NOMO-1 (cell line): ENCODE measurements around the gene RENBP.
A peak's percentile ranks its signal among the peaks of the same experiment; 100 is the strongest.

Experiments used
- DNase-seq, 2 experiments: peaks; one replicate each; lab custom pipeline; 2025; ENCODE audit not compliant: unreplicated experiment in 2 of 2; lab: John Stamatoyannopoulos, UW

RENBP gene

GRCh38 chrX:153956044-153956907 is 11.8 kb upstream of the RENBP start:
- no peak for DNase-seq

GRCh38 chrX:153955228-153955732 is 10.8 kb upstream of the RENBP start:
- no peak for DNase-seq

GRCh38 chrX:153954558-153955227 is 10.2 kb upstream of the RENBP start:
- no peak for DNase-seq

- no peak for DNase-seq
Measured at GRCh38 chrX:153953892-153954557, 9.6 kb upstream of the RENBP start.

GRCh38 chrX:153953342-153953830 is 8.9 kb upstream of the RENBP start:
- DNase-seq = peak; percentile 12 to 30

GRCh38 chrX:153952373-153953026 is 8.1 kb upstream of the RENBP start:
- DNase-seq = no peak

GRCh38 chrX:153951683-153952372 is 7.4 kb upstream of the RENBP start:
- DNase-seq = no peak

GRCh38 chrX:153950127-153950526 is 5.7 kb upstream of the RENBP start:
- no peak for DNase-seq

- no peak for DNase-seq
Measured at GRCh38 chrX:153948847-153949805, 4.7 kb upstream of the RENBP start.

- no peak for DNase-seq
Measured at GRCh38 chrX:153948002-153948466, 3.6 kb upstream of the RENBP start.

GRCh38 chrX:153947009-153947769 is 2.7 kb upstream of the RENBP start:
- peak; percentile 28 to 74 for DNase-seq

- DNase-seq = no peak
Measured at GRCh38 chrX:153945956-153946943, 1.8 kb upstream of the RENBP start.

GRCh38 chrX:153944800-153945150 is 332 bp upstream of the RENBP start:
- DNase-seq = no peak

GRCh38 chrX:153941336-153942252 is 2.8 kb downstream of the RENBP start:
- DNase-seq = no peak

- no peak for DNase-seq
Measured at GRCh38 chrX:153939573-153939972, 4.9 kb downstream of the RENBP start.

GRCh38 chrX:153938226-153938786 is 6.1 kb downstream of the RENBP start:
- DNase-seq = no peak
